ACC112 (cell line): Measurements from ENCODE around the gene GALNT1.

Source experiments
- H2AFZ ChIP-seq: fragments of 200-600 bp; sonication (generic); one replicate; pipeline ENCODE4 v1.6.0; 2017; ENCODE audit warnings: antibody characterized with exemption, low read length; ENCODE audit not compliant: unreplicated experiment
- H3K27ac ChIP-seq: fragments of 200-600 bp; sonication (generic); 2 replicates; pipeline ENCODE4 v1.5.1; 2014; ENCODE audit warnings: low read depth, mild to moderate bottlenecking, antibody characterized with exemption, low read length, moderate library complexity
- H3K27me3 ChIP-seq: fragments of 200-600 bp; sonication (generic); 2 replicates; pipeline ENCODE4 v1.6.1; 2014; ENCODE audit warnings: mild to moderate bottlenecking, antibody characterized with exemption, low read length, moderate library complexity, mixed read lengths; ENCODE audit not compliant: insufficient read depth
- H3K36me3 ChIP-seq: fragments of 200-600 bp; sonication (generic); 2 replicates; pipeline ENCODE4 v1.6.1; 2016; ENCODE audit warnings: mild to moderate bottlenecking, antibody characterized with exemption, low read length, moderate library complexity, mixed read lengths; ENCODE audit not compliant: insufficient read depth
- H3K4me1 ChIP-seq: fragments of 200-600 bp; sonication (generic); one replicate; pipeline ENCODE4 v1.6.1; 2016; ENCODE audit warnings: low read length, mixed read lengths; ENCODE audit not compliant: insufficient read depth, unreplicated experiment, control insufficient read depth
- H3K4me3 ChIP-seq: fragments of 200-600 bp; sonication (generic); 2 replicates; pipeline ENCODE4 v1.5.1; 2014; ENCODE audit warnings: mild to moderate bottlenecking, low read depth, low read length
- H3K79me2 ChIP-seq: fragments of 200-600 bp; sonication (generic); one replicate; pipeline ENCODE4 v1.6.0; 2016; ENCODE audit warnings: low read length; ENCODE audit not compliant: control insufficient read depth, unreplicated experiment, insufficient read depth

GALNT1 gene

DNA sequence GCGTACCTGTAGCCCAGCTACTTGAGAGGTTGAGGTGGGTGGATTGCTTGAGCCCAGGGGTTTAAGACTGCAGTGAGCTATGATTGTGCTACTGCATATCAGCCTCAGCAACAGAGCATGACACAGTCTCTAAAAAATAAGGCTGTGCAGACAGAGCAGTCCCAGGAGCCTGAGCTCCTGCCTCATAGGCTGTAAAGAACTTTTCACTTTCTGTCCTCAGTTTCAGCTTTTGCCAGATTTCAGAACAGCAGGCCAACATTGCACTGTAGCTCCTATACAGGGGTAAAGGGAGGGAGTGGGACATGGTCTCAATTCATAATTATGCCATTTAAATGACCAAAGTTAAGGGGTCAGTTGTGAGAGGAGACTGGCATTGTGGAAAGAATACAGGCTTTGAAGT, 150.6 kb downstream of the GALNT1 start:
- H3K27me3 ChIP-seq: peaks cover 16% of the 10 kb centered on the region
- H3K4me1 ChIP-seq: no peaks in the 10 kb centered on the region
- no peaks in the 10 kb centered on the region for H3K79me2 ChIP-seq
- H3K27ac ChIP-seq: no peak overlapping the region
- no peaks in the 10 kb centered on the region for H3K36me3 ChIP-seq
- H2AFZ ChIP-seq: no peak overlapping the region
- no peak overlapping the region for H3K4me3 ChIP-seq

DNA sequence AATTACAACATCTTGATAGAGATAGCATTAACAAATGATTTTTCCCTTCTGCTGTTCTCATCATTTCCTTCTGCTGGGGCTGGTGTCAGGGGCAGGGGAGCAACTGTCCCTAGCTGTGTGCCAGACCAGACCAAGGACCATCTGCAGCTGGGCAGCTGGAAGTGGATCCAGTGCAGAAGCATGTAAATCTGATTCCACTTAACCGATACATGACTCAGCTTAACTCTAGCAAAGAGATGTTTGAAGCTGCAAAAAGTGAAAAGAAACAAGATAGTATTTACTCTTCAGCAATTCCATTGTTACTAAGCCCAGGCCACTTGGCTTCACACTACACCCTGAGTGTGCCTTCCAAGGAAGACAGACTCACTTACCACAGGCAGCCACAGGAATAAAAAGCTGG, 151.1 kb downstream of the GALNT1 start:
- H3K36me3 ChIP-seq: no peaks in the 10 kb centered on the region
- no peak overlapping the region for H3K27ac ChIP-seq
- no peak overlapping the region for H2AFZ ChIP-seq
- peaks cover 17% of the 10 kb centered on the region for H3K27me3 ChIP-seq
- no peak overlapping the region for H3K4me3 ChIP-seq
- H3K4me1 ChIP-seq: no peaks in the 10 kb centered on the region
- no peaks in the 10 kb centered on the region for H3K79me2 ChIP-seq

DNA sequence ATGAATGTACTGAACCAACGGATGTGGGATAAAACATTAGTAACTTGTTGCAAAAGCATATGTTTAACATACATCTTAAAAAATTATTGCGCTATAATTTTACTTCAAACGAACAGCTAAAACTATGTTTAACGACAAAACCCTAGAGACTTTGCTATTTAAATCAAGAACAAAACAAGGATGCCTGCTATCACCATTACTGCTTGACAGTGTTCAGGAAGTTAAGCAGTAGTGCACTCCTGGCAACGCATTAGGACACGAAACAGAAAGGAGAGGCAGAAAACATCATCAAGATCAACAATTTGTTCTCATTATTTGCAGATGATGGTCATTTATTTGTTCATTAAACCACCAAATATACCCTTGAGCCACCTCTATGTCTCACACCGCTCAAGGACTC, 151.9 kb downstream of the GALNT1 start:
- H3K27me3 ChIP-seq: peaks cover 17% of the 10 kb centered on the region

DNA sequence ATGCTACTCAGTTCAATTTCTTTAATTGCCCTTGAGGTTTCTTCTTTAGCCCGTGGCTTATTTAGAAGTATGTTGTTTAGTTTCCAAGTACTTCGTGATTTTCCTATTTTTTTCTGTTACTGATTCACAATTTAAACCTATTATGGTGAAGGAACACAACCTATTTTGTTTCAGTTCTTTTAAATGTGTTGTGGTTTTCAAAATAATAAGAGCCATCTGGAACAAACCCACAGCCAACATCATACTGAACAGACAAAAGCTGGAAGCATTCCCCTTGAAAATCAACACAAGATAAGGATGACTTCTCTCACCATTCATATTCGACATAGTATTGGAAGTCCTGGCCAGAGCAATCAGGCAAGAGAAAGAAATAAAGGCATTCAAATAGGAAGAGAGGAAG, 155.2 kb downstream of the GALNT1 start:
- Histone ChIP-seq H2AFZ (no peak overlapping the region), H3K4me3 (no peak overlapping the region), H3K4me1 (no peaks in the 10 kb centered on the region), H3K79me2 (no peaks in the 10 kb centered on the region), H3K27me3 (peaks cover 28% of the 10 kb centered on the region), H3K36me3 (no peaks in the 10 kb centered on the region), H3K27ac (no peak overlapping the region)

More for the DNA sequence above, 151.9 kb downstream of the GALNT1 start:
- no peak overlapping the region for H2AFZ ChIP-seq
- no peak overlapping the region for H3K4me3 ChIP-seq
- H3K79me2 ChIP-seq: no peaks in the 10 kb centered on the region
- H3K27ac ChIP-seq: no peak overlapping the region
- no peaks in the 10 kb centered on the region for H3K4me1 ChIP-seq
- no peaks in the 10 kb centered on the region for H3K36me3 ChIP-seq

DNA sequence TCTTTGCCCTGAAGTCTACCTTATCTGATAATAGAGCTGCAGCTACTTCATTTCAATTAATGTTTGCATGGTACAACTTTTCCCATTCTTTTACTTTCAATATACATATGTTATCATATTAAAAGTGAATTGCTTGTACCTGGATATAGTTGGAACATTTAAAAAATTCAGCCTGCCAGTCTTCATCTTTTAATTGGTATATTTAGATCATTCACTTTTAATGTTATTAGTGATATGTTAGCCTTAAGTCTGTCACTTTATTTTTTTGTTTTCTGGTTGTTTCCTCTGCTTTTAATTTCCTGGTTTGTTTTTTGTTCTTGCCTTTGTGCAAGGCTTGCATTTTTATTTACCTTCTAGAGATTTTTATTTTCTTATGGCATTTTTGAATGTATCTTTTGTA, 158.2 kb downstream of the GALNT1 start:
- Histone ChIP-seq H3K79me2 (no peaks in the 10 kb centered on the region), H3K27me3 (peaks cover 48% of the 10 kb centered on the region), H3K4me1 (no peaks in the 10 kb centered on the region), H2AFZ (no peak overlapping the region), H3K36me3 (no peaks in the 10 kb centered on the region), H3K4me3 (no peak overlapping the region), H3K27ac (no peak overlapping the region)

DNA sequence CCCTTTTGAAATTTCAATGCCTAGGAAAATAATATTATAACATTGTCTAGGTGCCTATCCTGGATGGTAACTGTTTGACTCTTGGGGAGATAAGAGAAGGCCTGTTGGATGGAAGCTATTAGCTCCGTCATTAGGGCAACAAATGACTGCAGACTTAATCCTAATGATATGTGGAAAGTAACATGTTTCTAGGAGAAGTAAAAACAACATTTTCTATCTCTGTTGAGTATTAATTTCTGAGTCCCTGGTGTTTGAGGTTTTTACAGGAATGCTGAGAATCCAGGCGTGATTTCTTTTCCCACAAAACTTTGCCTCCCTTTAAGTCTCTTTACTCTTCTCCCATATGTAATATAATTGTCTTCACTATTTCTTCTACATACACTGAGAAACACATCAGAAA, 159.1 kb downstream of the GALNT1 start:
- Histone ChIP-seq H3K27me3 (peaks cover 48% of the 10 kb centered on the region), H2AFZ (no peak overlapping the region), H3K36me3 (no peaks in the 10 kb centered on the region), H3K27ac (no peak overlapping the region), H3K4me1 (no peaks in the 10 kb centered on the region), H3K4me3 (no peak overlapping the region), H3K79me2 (no peaks in the 10 kb centered on the region)

DNA sequence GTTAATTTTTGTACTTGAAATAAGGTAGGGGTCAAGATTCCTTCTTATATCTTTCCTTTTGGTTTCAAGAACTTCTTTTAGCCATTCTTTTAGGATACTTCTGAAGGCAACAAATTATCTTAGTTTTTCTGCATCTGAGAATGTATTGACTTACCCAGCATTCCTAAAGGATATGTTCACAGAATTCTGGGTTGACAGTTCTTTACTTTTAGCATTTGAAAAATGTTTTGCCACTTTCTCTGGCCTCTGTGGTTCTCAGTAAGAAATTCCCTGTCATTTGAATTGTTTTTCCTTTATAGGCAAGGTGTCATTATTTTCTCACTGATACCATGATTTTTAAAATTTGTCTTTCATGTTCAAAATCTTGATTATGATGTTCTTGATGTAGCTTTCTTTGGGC, 162.4 kb downstream of the GALNT1 start:
- Histone ChIP-seq H3K4me3 (no peak overlapping the region), H2AFZ (no peak overlapping the region), H3K27ac (no peak overlapping the region), H3K79me2 (no peaks in the 10 kb centered on the region), H3K4me1 (no peaks in the 10 kb centered on the region), H3K27me3 (peaks cover 39% of the 10 kb centered on the region; the same call in 1 of the 2 replicates), H3K36me3 (no peaks in the 10 kb centered on the region)

DNA sequence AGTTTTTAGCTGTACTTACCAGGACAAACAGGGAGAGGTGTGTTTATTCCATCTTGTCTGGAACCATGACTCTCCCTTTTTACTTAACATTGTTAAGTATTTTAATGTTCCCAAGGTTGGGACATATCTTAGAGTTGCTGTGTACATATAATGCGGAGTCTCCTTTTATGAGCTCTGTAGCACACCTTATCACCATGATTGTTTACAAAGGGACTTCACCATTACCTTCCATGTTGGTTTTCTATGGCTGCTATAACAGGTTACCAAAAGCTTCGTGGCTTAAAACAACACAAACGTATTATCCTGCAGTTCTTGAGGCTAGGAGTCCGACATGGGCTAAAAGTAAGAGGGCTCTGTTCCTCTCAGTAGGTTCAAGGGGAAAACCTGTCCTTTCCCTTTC, 164.3 kb downstream of the GALNT1 start:
- H3K27ac ChIP-seq: no peak overlapping the region
- no peaks in the 10 kb centered on the region for H3K79me2 ChIP-seq
- no peaks in the 10 kb centered on the region for H3K36me3 ChIP-seq
- H3K27me3 ChIP-seq: peaks cover 33% of the 10 kb centered on the region; the same call in 1 of the 2 replicates
- no peak overlapping the region for H2AFZ ChIP-seq
- H3K4me3 ChIP-seq: no peak overlapping the region
- no peaks in the 10 kb centered on the region for H3K4me1 ChIP-seq

DNA sequence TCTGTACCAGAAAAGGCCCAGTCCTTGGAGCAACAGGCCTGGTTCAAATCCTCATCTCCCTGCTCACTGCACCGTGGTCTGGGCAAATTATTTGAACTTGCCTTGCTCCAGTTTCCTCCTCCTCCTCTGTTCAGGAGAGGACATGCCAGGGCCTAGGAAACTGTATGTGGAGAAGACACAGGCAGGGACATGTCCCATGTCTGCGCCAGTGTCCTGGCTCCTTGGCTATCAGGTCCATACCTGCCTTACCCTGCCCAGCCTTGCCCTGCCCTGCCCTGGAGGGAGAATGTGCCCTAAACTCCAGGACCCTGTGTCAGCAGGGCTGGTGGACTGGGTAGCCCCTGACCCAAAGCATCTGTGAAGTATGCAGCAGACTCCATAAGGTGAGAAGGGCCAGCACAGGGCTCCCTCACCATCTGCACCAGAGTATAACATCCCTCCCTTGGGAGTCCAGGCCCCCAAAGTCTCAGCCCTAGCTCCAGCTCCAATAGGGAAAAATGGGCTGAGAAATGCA, 165.3 kb downstream of the GALNT1 start:
- Histone ChIP-seq H2AFZ (no peak overlapping the region), H3K79me2 (no peaks in the 10 kb centered on the region), H3K4me3 (no peak overlapping the region), H3K4me1 (no peaks in the 10 kb centered on the region), H3K27ac (no peak overlapping the region), H3K36me3 (no peaks in the 10 kb centered on the region), H3K27me3 (peaks cover 28% of the 10 kb centered on the region; the same call in 1 of the 2 replicates)

DNA sequence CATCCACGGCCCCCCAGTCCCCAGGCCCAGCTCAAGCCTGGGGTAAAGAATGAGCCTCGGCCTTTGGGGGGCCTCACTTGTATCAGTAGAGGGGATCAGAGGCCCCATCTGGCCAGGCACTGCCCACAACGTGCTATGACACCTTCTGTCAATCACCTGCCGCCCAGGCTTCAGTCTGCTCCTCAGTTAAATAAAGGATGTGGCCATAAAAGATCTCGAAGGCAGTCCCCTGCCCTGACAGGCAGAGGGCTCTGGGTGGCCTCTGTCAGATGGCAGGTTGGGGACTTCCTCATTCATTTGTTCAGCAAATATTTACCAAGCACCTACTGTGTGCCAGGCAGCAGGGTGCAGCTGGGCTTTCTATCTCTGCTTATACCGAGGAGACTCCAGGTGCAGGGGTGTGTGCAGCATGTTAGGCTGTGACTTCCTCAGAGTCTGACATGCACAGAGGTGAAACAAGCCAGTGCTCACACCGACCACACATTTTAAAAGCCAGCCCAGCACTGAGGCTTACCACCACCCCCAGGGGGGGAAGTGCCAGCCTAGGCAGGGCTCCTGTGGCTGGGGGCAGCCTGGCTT, 166.4 kb downstream of the GALNT1 start:
- no peaks in the 10 kb centered on the region for H3K79me2 ChIP-seq
- no peak overlapping the region for H2AFZ ChIP-seq
- H3K4me1 ChIP-seq: no peaks in the 10 kb centered on the region
- H3K27ac ChIP-seq: no peak overlapping the region
- no peak overlapping the region for H3K4me3 ChIP-seq
- no peaks in the 10 kb centered on the region for H3K36me3 ChIP-seq
- peaks cover 28% of the 10 kb centered on the region for H3K27me3 ChIP-seq

DNA sequence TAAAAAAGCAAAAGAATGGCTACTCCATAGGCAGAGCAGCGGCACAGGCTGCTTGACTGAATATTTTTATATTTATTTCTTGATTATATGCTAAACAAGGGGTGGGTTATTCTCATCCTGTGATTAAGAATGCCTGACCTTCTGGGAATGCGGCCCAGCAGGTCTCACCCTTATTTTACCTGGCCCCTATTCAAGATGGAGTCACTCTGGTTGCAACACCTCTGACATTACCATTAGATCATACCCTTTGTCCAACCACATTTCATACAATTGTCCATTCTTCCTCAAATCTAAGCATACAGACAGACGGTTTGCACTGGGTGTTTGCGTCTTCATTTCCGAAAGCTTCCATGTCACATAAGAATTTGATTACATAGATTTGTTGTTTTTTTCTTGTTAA, 168.2 kb downstream of the GALNT1 start:
- Histone ChIP-seq H3K27me3 (peaks cover 32% of the 10 kb centered on the region), H2AFZ (no peak overlapping the region), H3K4me1 (no peaks in the 10 kb centered on the region), H3K36me3 (no peaks in the 10 kb centered on the region), H3K27ac (no peak overlapping the region), H3K4me3 (no peak overlapping the region), H3K79me2 (no peaks in the 10 kb centered on the region)
